ENCODE results near the gene PPFIA3.

- TF ChIP-seq FOXJ3 (CRISPR knock-in tag; IDR thresholded peaks at IDR 0.05) (no peak), POLR2AphosphoS5 (IDR thresholded peaks at IDR 0.05; ENCODE audit: low read depth, low read length) (no peak), NRF1 (IDR thresholded peaks at IDR 0.05; ENCODE audit: low read depth, low read length) (no peak), EZH2phosphoT487 (IDR thresholded peaks at IDR 0.05; ENCODE audit: borderline replicate concordance, low read depth) (no peak), TAF1 (IDR thresholded peaks at IDR 0.05; ENCODE audit: borderline replicate concordance, low read depth, low read length) (no peak), RAD21 (IDR thresholded peaks at IDR 0.05; ENCODE audit: low read length) (no peak), MAX (IDR thresholded peaks at IDR 0.05; ENCODE audit: low read depth) (no peak), TCF12 (IDR thresholded peaks at IDR 0.05) (no peak), SIN3A (IDR thresholded peaks at IDR 0.05; ENCODE audit: borderline replicate concordance, low read depth, low read length) (no peak), NFIC (IDR thresholded peaks at IDR 0.05; ENCODE audit: borderline replicate concordance) (no peak), GABPA (IDR thresholded peaks at IDR 0.05; ENCODE audit: low read depth) (no peak), ELF1 (IDR thresholded peaks at IDR 0.05) (no peak)
- TF ChIP-seq, protein P1, sequence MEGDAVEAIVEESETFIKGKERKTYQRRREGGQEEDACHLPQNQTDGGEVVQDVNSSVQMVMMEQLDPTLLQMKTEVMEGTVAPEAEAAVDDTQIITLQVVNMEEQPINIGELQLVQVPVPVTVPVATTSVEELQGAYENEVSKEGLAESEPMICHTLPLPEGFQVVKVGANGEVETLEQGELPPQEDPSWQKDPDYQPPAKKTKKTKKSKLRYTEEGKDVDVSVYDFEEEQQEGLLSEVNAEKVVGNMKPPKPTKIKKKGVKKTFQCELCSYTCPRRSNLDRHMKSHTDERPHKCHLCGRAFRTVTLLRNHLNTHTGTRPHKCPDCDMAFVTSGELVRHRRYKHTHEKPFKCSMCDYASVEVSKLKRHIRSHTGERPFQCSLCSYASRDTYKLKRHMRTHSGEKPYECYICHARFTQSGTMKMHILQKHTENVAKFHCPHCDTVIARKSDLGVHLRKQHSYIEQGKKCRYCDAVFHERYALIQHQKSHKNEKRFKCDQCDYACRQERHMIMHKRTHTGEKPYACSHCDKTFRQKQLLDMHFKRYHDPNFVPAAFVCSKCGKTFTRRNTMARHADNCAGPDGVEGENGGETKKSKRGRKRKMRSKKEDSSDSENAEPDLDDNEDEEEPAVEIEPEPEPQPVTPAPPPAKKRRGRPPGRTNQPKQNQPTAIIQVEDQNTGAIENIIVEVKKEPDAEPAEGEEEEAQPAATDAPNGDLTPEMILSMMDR (IDR thresholded peaks at IDR 0.05) = no peak
Measured at GRCh38 chr19:49135686-49136085, 16.3 kb downstream of the PPFIA3 start.
